ENCODE data around the gene MED13.

DNA sequence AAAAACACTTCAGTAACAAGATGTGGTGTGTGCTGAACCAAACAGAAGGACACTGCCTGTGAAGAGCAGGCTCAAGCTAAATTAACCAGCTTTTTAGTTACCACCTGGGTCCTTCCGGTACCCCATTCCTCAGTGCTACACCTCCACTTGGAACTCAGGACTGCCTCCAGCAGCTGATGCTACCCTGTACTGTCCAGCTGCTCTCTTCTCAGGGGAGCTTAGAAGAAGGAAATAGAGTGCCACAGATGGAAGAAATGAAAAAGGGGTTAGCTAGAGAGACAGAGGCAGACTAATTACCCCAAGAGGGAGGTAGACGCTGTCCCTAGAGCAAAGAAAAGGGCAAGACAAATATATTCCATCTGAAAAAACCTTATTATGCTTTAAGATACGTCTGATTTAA lies 5.7 kb downstream of the MED13 start:
- TF ChIP-seq, protein P1, sequence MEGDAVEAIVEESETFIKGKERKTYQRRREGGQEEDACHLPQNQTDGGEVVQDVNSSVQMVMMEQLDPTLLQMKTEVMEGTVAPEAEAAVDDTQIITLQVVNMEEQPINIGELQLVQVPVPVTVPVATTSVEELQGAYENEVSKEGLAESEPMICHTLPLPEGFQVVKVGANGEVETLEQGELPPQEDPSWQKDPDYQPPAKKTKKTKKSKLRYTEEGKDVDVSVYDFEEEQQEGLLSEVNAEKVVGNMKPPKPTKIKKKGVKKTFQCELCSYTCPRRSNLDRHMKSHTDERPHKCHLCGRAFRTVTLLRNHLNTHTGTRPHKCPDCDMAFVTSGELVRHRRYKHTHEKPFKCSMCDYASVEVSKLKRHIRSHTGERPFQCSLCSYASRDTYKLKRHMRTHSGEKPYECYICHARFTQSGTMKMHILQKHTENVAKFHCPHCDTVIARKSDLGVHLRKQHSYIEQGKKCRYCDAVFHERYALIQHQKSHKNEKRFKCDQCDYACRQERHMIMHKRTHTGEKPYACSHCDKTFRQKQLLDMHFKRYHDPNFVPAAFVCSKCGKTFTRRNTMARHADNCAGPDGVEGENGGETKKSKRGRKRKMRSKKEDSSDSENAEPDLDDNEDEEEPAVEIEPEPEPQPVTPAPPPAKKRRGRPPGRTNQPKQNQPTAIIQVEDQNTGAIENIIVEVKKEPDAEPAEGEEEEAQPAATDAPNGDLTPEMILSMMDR (IDR thresholded peaks at IDR 0.05; ENCODE audit: insufficient read depth, low read length, poor library complexity, severe bottlenecking): no peak
- TF ChIP-seq EZH2phosphoT487 (conservative IDR thresholded peaks at IDR 0.05; ENCODE audit: low read length): no peak
